Stimulated activated CD8-positive, alpha-beta memory T cell treated with anti-CD3 and anti-CD28 coated beads, Interleukin-15, amount 100 ng/mL, for 1 hour (primary cell): Measurements from ENCODE around the gene DDAH1.

Source experiments
- DNase-seq: peaks from one replicate; pipeline ENCODE4 v3.0.0-alpha.2; 2020; ENCODE audit warnings: low read depth

Gene DDAH1

GRCh38 chr1:85393490-85393889 is 71.5 kb downstream of the DDAH1 start:
- DNase-seq, result no peak

GRCh38 chr1:85388416-85388815 is 76.5 kb downstream of the DDAH1 start:
- no peak for DNase-seq

- DNase-seq, result no peak
Observed at GRCh38 chr1:85387781-85388180, 77.2 kb downstream of the DDAH1 start.

GRCh38 chr1:85386068-85386722 is 78.8 kb downstream of the DDAH1 start:
- no peak for DNase-seq

- DNase-seq, result no peak
Observed at GRCh38 chr1:85379203-85380136, 85.5 kb downstream of the DDAH1 start.

DNA sequence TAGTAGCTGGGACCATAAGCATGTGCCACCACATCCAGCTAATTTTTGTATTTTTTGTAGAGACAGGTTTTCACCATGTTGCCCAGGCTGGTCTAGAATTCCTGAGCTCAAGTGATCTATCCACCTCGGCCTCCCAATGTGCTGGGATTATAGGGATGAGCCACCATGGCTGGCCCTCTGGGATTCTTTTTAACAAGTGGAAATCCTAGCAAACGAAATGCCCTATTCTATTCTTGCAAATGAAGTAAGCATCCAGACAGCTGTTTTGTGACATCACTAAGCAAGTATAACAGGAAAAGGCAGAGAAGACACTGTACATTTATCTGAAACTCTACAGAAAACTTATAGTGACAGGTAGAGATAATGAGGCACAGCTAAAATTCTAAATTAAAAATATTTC is 86.4 kb downstream of the DDAH1 start:
- no peak for DNase-seq

- no peak for DNase-seq
Observed at GRCh38 chr1:85376356-85376755, 88.6 kb downstream of the DDAH1 start.

- no peak for DNase-seq
Observed at GRCh38 chr1:85375493-85375892, 89.5 kb downstream of the DDAH1 start.

DNA sequence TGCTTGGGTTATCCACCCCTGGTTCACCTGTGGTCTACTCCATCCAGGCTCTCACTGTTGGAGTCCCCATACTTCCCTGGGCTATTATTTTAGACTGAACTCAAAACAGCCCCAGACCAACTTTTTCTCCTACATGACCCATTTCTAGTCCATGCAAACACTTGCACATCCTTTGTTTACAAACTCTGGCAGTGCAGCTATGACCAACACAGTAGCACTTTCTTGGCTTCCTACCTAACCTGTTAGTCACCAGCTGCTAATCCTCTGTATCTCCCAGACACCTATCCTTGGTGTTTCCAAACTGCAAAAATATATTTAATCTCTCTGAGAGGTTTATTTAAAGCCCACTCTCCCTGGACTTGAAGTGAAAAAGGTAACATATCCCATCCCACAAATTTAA is 90.8 kb downstream of the DDAH1 start:
- DNase-seq, result no peak

DNA sequence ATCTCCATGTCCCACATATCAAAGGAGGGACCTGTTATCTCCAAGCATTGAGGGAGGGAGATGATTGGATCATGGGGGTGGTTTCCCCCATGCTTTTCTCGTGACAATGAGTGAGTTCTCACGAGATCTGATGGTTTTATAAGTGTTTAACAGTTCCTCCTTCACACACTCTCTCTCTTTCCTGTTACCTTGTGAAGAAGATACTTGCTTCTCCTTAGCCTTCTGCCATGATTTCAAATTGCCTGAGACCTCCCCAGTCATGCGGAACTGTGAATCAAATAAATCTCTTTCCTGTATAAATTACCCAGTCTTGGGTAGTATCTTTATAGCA is 91.6 kb downstream of the DDAH1 start:
- no peak for DNase-seq

DNA sequence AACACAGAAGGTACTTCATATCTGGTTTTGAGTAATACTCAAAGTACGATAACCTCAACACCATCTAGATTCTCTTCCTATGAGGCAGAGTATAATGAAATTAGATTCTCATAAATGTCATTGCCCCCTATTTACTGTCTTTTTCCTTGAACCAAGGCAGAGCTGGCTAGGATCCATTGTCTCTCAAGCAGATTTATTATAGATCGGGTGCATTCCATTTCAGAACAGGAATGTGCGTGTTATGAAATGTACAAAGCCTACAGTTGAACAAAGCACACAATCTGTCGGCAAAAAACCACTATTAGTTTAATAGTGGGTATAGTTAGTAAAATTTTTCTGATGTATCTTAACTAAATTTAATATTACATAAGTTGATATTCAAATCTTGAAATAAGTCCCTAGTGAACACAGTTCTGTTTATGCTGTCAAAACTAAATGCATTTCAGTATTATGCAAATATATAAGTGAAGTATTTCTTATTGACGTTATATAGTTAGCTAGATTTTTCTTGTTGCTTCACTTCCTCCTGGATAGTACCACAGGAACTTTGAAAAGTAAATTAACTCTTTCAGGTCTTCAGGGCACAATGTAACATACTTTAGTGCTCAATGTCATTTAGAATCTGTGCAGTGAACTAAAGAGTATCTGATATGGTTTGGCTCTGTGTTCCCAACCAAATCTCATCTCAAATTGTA is 92.1 kb downstream of the DDAH1 start:
- no peak for DNase-seq

GRCh38 chr1:85371021-85371420 is 93.9 kb downstream of the DDAH1 start:
- no peak for DNase-seq

GRCh38 chr1:85368073-85368770 is 96.7 kb downstream of the DDAH1 start:
- DNase-seq, result no peak

- DNase-seq, result no peak
Observed at GRCh38 chr1:85366391-85367170, 98.4 kb downstream of the DDAH1 start.

- no peak for DNase-seq
Observed at GRCh38 chr1:85365851-85366250, 99.1 kb downstream of the DDAH1 start.

DNA sequence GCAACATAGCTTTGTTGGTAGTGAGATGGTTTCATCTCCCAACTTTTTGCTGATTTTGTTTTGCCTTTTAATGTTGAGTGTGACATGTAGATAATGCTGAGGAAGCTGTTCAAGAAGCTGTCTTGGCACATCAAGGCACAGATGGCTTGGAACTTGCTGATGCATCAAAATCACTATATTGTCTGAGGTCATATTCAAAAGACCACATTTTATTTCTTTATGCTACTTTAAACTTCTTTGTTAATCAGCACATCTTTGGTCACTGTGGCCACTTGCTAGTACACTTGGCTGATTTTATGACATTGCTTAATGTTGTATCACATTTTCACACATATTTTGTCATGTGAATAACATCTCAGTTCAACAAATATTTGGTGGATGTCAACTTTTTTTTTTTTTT is 101.4 kb downstream of the DDAH1 start:
- no peak for DNase-seq

DNA sequence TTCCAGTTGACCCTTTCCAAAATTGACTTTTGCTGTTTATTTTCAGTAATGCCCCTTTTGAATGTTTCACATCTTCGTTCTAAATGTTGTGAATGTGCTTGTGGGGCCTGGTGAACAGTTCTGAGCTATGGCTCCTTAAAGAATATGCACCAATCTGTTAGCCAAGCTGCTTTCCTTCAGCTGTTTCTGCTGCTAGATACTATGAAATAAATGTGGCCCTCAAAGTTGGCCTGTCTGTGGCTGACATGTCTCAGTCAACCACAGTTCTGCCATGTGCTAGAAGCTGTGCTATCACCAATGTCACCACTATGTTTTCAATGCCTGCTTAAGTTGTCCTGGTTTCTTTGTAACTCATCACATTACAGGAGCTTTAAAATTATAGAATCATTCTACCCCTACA is 101.9 kb downstream of the DDAH1 start:
- DNase-seq, result no peak

DNA sequence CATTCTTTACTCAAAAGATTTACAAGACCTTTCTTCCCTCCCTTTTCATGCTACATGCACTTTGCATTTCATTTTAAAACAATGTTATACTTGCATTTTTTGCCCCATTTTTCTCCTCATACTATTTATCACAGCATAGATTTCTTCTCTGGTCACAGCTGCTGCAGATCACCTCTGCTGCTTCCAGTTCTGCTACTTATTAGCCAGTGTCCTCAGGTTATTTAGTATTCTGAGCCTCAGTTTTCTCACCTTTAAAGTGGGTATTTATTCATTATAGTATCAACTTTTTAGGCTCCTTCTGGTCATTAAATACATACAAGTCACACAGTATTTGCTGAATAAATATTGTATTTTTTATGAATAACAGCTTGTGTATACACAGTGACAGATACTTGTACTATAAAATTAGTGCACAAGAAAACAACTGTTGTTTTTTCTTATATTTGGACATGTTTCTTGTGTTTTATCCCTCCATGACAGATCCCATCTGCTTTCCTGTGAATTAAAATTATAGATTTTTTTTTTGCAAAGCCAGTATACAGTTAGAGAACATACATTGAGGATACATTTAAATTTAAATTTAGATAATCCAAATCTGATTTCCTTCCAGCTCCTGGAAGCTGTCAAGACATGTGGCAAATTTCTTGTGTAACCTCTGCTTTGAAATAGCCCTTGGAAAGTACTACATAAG is 103.2 kb downstream of the DDAH1 start:
- no peak for DNase-seq

DNA sequence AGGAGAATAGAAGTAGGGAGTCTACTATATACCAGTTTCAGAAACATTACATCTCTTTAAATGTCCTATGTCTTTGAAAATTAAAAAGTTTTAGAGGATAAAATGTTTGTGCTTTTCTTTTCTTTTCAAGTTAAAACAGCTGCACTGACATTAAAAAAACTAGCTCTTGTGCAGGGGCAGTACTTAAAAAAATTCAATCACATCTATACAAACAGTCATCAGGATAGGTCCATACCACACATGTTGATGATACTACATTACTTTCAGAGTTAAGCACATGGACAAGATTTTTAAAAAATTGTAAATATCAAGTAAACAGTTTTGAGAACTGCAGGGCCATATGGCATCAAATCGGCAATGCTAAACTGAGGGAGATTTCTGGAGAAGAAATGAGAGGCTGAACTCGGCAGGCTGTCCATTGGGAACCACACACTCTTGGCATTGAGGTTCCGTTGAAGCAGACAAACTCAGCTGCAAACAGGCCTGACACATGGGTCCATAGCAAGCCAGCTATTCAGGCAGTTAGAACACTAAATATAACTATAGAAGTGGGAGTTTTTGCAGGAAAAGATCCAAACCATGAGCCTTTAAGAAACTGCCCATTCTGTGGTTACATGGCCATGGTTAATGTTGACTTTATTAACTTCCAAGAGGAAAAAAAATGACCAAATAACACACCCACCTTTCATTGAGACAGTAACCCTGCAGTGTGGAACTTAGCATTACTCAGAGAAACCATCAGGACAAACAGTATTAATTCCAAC is 104.0 kb downstream of the DDAH1 start:
- DNase-seq, result no peak
